Stimulated activated CD4-positive, alpha-beta T cell treated with anti-CD3 and anti-CD28 coated beads, Interleukin-2, amount 100 ng/mL, for 48 hours (primary cell): Measurements from ENCODE around the gene RITA1.

Experiments
- DNase-seq, 2 donors: peaks; one replicate each; pipeline ENCODE4 v3.0.0-alpha.2; 2020

The RITA1 gene

GRCh38 chr12:113232089-113232839 is 46.7 kb downstream of the RITA1 start:
- DNase-seq, result no peak

GRCh38 chr12:113232840-113233585 is 47.5 kb downstream of the RITA1 start:
- DNase-seq, result peak in 1 of 2 donors; percentile 49

- DNase-seq, result no peak
Observed at GRCh38 chr12:113233967-113234366, 48.4 kb downstream of the RITA1 start.

GRCh38 chr12:113234483-113234882 is 49.0 kb downstream of the RITA1 start:
- no peak for DNase-seq

- DNase-seq, result no peak
Observed at GRCh38 chr12:113235976-113236375, 50.5 kb downstream of the RITA1 start.

- DNase-seq, result no peak
Observed at GRCh38 chr12:113236539-113237399, 51.2 kb downstream of the RITA1 start.

GRCh38 chr12:113237748-113238147 is 52.2 kb downstream of the RITA1 start:
- no peak for DNase-seq

GRCh38 chr12:113238309-113238708 is 52.8 kb downstream of the RITA1 start:
- no peak for DNase-seq

- no peak for DNase-seq
Observed at GRCh38 chr12:113239288-113239771, 53.8 kb downstream of the RITA1 start.

- no peak for DNase-seq
Observed at GRCh38 chr12:113239811-113240331, 54.4 kb downstream of the RITA1 start.

GRCh38 chr12:113240395-113240794 is 54.9 kb downstream of the RITA1 start:
- DNase-seq, result no peak

GRCh38 chr12:113241191-113242025 is 55.9 kb downstream of the RITA1 start:
- DNase-seq, result no peak
